K562 (cell line): ENCODE results near the gene OR6C1. TPM values are rescaled to one million over a fixed set of nuclear protein-coding genes. Genes with fewer than 3 reads are reported as not detected.

Experiments used
- ATAC-seq: fragments of 200-7000 bp; cut with Tn5 transposase; 3 replicates; pipeline ENCODE4 v1.9.1; 2020; ENCODE audit warnings: moderate library complexity
- BruUV-seq: library from RNA; stranded (reverse); fragments of 400-500 nt; replicated peaks from 2 replicates; lab custom pipeline; 2021; lab: Mats Ljungman, UMichigan
- CTCF ChIA-PET: fragments of 300-600 bp; formaldehyde crosslinking; extraction: SDS; loops from one replicate; lab custom pipeline; 2021; ENCODE audit warnings: low intra/inter-chr PET ratio; lab: Yijun Ruan, JAX
- POLR2A ChIA-PET: fragments of 300-600, 350-650 bp; sonication (Branson Sonifier 250); formaldehyde crosslinking; extraction: SDS; loops from one replicate; lab custom pipeline; 2021; ENCODE audit warnings: antibody characterized with exemption, inconsistent platforms; lab: Yijun Ruan, JAX
- DNase-seq, 4 experiments: peaks; one replicate each; pipeline versions ENCODE4 v3.0.0 to v3.0.0-alpha.2; 2011 to 2018; ENCODE audit warnings: low spot score in 3 of 4, mixed read lengths in 3 of 4; ENCODE audit errors: extremely low read depth in 1 of 4
- FAIRE-seq: peaks from 2 replicates; lab custom pipeline; 2011; peaks lifted over from hg19 to GRCh38; lab: Jason Lieb, UNC
- H2AFZ ChIP-seq: 2 replicates; pipeline ENCODE4 v1.6.0; 2011; ENCODE audit warnings: low read depth, low read length, control low read depth, inconsistent platforms
- H3K27ac ChIP-seq: fragments of 200-600 bp; 3 replicates; pipeline ENCODE4 v1.8.0; 2011; ENCODE audit warnings: low read depth, mild to moderate bottlenecking, control low read depth, inconsistent platforms, low read length, moderate library complexity, mixed read lengths; ENCODE audit errors: extremely low read depth
- H3K27me3 ChIP-seq, 2 experiments: fragments of 300-600 bp in 1 of 2; 2 replicates in 1 of 2; 3 replicates in 1 of 2; pipeline versions ENCODE4 v1.6.0 to v1.8.0; 2011; ENCODE audit warnings: inconsistent platforms in 2 of 2, low read length in 2 of 2, mild to moderate bottlenecking in 1 of 2, mixed read lengths in 1 of 2, moderate library complexity in 1 of 2; ENCODE audit not compliant: control insufficient read depth in 2 of 2, insufficient read depth in 2 of 2
- H3K36me3 ChIP-seq: fragments of 300-600 bp; 3 replicates; pipeline ENCODE4 v1.8.0; 2011; ENCODE audit warnings: mild to moderate bottlenecking, low read length, inconsistent platforms; ENCODE audit not compliant: control insufficient read depth, insufficient read depth
- H3K4me1 ChIP-seq, 2 experiments: fragments of 200-600 bp in 1 of 2; replicated peaks in 1 of 2; 2 replicates in 1 of 2; 3 replicates in 1 of 2; pipeline versions ENCODE4 v1.5.1 to v1.8.0; 2011; ENCODE audit warnings: inconsistent platforms in 2 of 2, low read length in 2 of 2, mild to moderate bottlenecking in 1 of 2, mixed read lengths in 1 of 2, moderate library complexity in 1 of 2; ENCODE audit not compliant: control insufficient read depth in 2 of 2, insufficient read depth in 2 of 2
- H3K4me2 ChIP-seq: 2 replicates; pipeline ENCODE4 v1.6.1; 2011; ENCODE audit warnings: low read length, control low read depth, inconsistent platforms, mixed read lengths; ENCODE audit not compliant: insufficient read depth
- H3K4me3 ChIP-seq: fragments of 200-600 bp; sonication (generic), shearing (Covaris generic); 2 replicates; pipeline ENCODE4 v1.5.1; 2016; ENCODE audit warnings: control low read depth, inconsistent platforms
- H3K79me2 ChIP-seq: fragments of 200-600 bp; 3 replicates; pipeline ENCODE4 v1.8.0; 2011; ENCODE audit warnings: low read length, inconsistent platforms; ENCODE audit not compliant: control insufficient read depth, insufficient read depth
- H3K9ac ChIP-seq, 2 experiments: 2 replicates each; pipeline versions ENCODE4 v1.6.0 to v1.6.1; 2011; ENCODE audit warnings: low read depth in 2 of 2, low read length in 2 of 2, control low read depth in 1 of 2, inconsistent platforms in 1 of 2, mild to moderate bottlenecking in 1 of 2, mixed read lengths in 1 of 2; ENCODE audit not compliant: insufficient read depth in 1 of 2
- H3K9me1 ChIP-seq: one replicate; pipeline ENCODE4 v1.6.0; 2011; ENCODE audit warnings: inconsistent platforms, mild to moderate bottlenecking, low read length, moderate library complexity; ENCODE audit not compliant: control insufficient read depth, insufficient read depth
- H3K9me3 ChIP-seq: replicated peaks from 2 replicates; pipeline ENCODE4 v1.5.1; 2011; ENCODE audit warnings: low read depth, low read length, inconsistent platforms; ENCODE audit not compliant: control insufficient read depth, insufficient read depth
- H4K20me1 ChIP-seq: replicated peaks from 2 replicates; pipeline ENCODE4 v1.6.1; 2011; ENCODE audit warnings: low read length, inconsistent platforms, mixed read lengths; ENCODE audit not compliant: control insufficient read depth, insufficient read depth
- COPS2 ChIP-seq: fragments of 450-650 bp; conservative IDR thresholded peaks from 2 replicates; pipeline ENCODE4 v1.6.1; 2016; ENCODE audit warnings: mild to moderate bottlenecking, moderate library complexity
- GATAD2B ChIP-seq: fragments of 450-650 bp; IDR thresholded peaks from 2 replicates; pipeline ENCODE4 v1.6.1; 2017; ENCODE audit warnings: mild to moderate bottlenecking, borderline replicate concordance
- IFI16 ChIP-seq: fragments of 250-450 bp; sonication (Bioruptor Pico); IDR thresholded peaks from 2 replicates; pipeline ENCODE4 v2.1.2; 2022; ENCODE audit warnings: mild to moderate bottlenecking, inconsistent platforms
- MEF2D ChIP-seq: conservative IDR thresholded peaks from 2 replicates; pipeline ENCODE4 v1.6.1; 2016; ENCODE audit warnings: low read depth, missing genetic modification characterization, missing compliant biosample characterization
- NR4A1 ChIP-seq, 2 experiments: fragments of 250-450 bp in 1 of 2; fragments of 450-650 bp in 1 of 2; sonication (Bioruptor Pico) in 1 of 2; IDR thresholded peaks; 2 replicates each; pipeline versions ENCODE4 v1.4.0 to v1.6.1; 2016 to 2020; ENCODE audit warnings: mild to moderate bottlenecking in 2 of 2, missing compliant biosample characterization in 1 of 2, missing genetic modification characterization in 1 of 2, moderate library complexity in 1 of 2
- TARDBP ChIP-seq: fragments of 450-650 bp; IDR thresholded peaks from 2 replicates; pipeline ENCODE4 v1.6.1; 2016
- WGBS: fragments of 100-300 bp; shearing (Covaris generic); methylation state at CpG from one replicate; pipeline ENCODE4 v1.1.6; 2016; ENCODE audit warnings: low coverage, mixed read lengths; ENCODE audit not compliant: insufficient coverage; ENCODE audit errors: missing lambda C conversion rate; 5-methylcytosine and 5-hydroxymethylcytosine counted together
- in situ Hi-C: fragments of 300-500 bp; cut with MboI; formaldehyde crosslinking; loops from 4 replicates; pipeline ENCODE4 v1.15.0; 2018; ENCODE audit warnings: inconsistent platforms, mixed read lengths
- intact Hi-C: fragments of 100-400 bp; cut with micrococcal nuclease; formaldehyde crosslinking; loops from 2 replicates; pipeline ENCODE4 v1.14.2; 2022
- polyA plus RNA-seq, 8 experiments: library from polyadenylated mRNA; depleted of rRNA in 4 of 8; stranded (reverse) in 5 of 8; unstranded in 3 of 8; fragments of >200 nt; fragmentation: Nextera tagmentation in 2 of 8; fragmentation: Illumina TruSeq in 1 of 8; extraction: Ambion mirVana in 2 of 8; extraction: Trizol in 1 of 8; gene quantifications; 2 replicates each; pipeline versions ENCODE4 v1.2.1 to v1.2.3, GENCODE V29; 2011 to 2014; ENCODE audit warnings: inconsistent platforms in 1 of 8, missing spikeins in 1 of 8
- total RNA-seq, 7 experiments: library from RNA; depleted of rRNA in 6 of 7; stranded (reverse); fragments of >200 nt in 6 of 7; fragmentation: Illumina TruSeq in 2 of 7; extraction: Trizol in 2 of 7; gene quantifications; 2 replicates each; pipeline versions ENCODE4 v1.2.1 to v1.2.3, GENCODE V29; 2011 to 2021; ENCODE audit warnings: low replicate concordance in 1 of 7

Gene OR6C1
- total and polyA plus RNA-seq, 9 of the 15 experiments (the other 6 are each of a cell fraction or from before 2014, with no cell fraction given) = not detected

DNA sequence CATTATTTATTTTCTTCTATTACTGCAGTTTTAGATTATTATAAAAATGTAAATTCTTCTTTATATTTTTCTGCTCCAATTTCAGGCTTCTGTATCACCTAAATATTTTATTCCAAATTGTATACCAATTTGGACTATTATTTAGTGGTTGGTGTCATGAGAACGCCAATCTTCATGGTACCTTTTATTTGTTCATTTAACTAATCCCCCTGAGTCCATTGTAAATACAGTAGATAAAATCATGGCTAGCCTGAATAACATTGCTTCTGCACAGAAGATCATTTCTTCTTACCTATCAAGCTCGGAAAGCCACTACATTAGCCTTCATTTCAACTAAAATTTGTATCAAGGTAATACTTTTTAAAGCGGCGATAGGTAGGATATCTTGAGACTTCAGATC lies 48.5 kb downstream of the OR6C1 start, which contains the start of gene OR6C75:
TSS of gene OR6C75 (plus strand) at position 301 of the 400 bp plus-strand sequence. CDS start 2,136 bp downstream, outside the sequence.
- H3K4me3 ChIP-seq = no peak within 1 kb of the TSS
- ChIA-PET CTCF (no interaction called here), POLR2A (no interaction called here)
- no peaks in the 10 kb centered on the region for H3K9me3 ChIP-seq
- no peak within 1 kb of the TSS for H3K27ac ChIP-seq
- no TSS peak for BruUV-seq
- no peak for FAIRE-seq
- intact Hi-C loops = loop anchor here (10.0 kb wide), 1 partner anchor 252 kb away; no protein-coding TSS in a partner anchor
- H3K9ac ChIP-seq = no peak within 1 kb of the TSS
- no peaks in the 10 kb centered on the region for H3K79me2 ChIP-seq
- H2AFZ ChIP-seq = no peak within 1 kb of the TSS
- no peaks in the 10 kb centered on the region for H3K4me1 ChIP-seq
- in situ Hi-C loops = no loop called here
- H3K27me3 ChIP-seq = no peaks in the 10 kb centered on the region
- no peaks in the 10 kb centered on the region for H4K20me1 ChIP-seq
- no peak for TF ChIP-seq TARDBP
- TF ChIP-seq, all 486 proteins: peak for 0
- H3K9me1 ChIP-seq = no peaks in the 10 kb centered on the region
- ATAC-seq (no peak), DNase-seq (no peak)
- H3K36me3 ChIP-seq = no peaks in the 10 kb centered on the region
- H3K4me2 ChIP-seq = no peak within 1 kb of the TSS
- WGBS = 0% methylated on average over 4 of the region's 4 CpGs

DNA sequence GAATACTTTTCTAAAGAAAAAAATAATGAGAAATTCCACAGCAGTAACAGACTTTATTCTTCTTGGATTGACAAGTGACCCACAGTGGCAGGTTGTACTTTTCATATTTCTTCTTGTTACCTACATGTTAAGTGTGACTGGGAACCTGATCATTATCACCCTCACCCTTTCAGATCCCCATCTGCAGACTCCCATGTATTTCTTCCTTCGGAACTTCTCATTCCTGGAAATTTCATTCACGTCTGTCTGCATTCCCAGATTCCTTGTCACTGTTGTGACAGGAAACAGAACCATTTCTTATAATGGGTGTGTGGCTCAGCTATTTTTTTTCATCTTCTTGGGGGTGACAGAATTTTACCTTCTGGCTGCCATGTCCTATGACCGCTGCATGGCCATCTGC lies 50.9 kb downstream of the OR6C1 start:
- 2% methylated on average over 3 of the region's 3 CpGs for WGBS
- intact Hi-C loops (loop anchor here (10.0 kb wide), 1 partner anchor 250 kb away; no protein-coding TSS in a partner anchor), in situ Hi-C loops (no loop called here)
- no peaks in the 10 kb centered on the region for H4K20me1 ChIP-seq
- H3K79me2 ChIP-seq = no peaks in the 10 kb centered on the region
- ChIA-PET POLR2A (interaction anchor here (0.6 kb wide), 1 partner anchor 33 kb away, joined by 3 read pairs; no protein-coding TSS in a partner anchor), CTCF (no interaction called here)
- no peak for ATAC-seq
- no peaks in the 10 kb centered on the region for H3K9me1 ChIP-seq
- H3K4me2 ChIP-seq = no peak overlapping the region
- H3K4me3 ChIP-seq = no peak overlapping the region
- H3K4me1 ChIP-seq = no peaks in the 10 kb centered on the region
- H3K9me3 ChIP-seq = no peaks in the 10 kb centered on the region
- H3K9ac ChIP-seq = no peak overlapping the region
- no peak overlapping the region for H2AFZ ChIP-seq
- no peaks in the 10 kb centered on the region for H3K36me3 ChIP-seq
- BruUV-seq = no TSS peak
- no peaks in the 10 kb centered on the region for H3K27me3 ChIP-seq
- no peak for DNase-seq
- no peak overlapping the region for H3K27ac ChIP-seq
- TF ChIP-seq IFI16 (CRISPR knock-in tag) = no peak
- no peak for TF ChIP-seq NR4A1 (CRISPR knock-in tag; IDR thresholded peaks at IDR 0.05)
- no peak for TF ChIP-seq NR4A1 (tag; IDR thresholded peaks at IDR 0.05)
- TF ChIP-seq GATAD2B = no peak
- TF ChIP-seq COPS2 = no peak
- TF ChIP-seq MEF2D (tag) = no peak
- FAIRE-seq = peak; percentile 6

Other genes starting within 250 kb of the OR6C1 start
Only the 7 nearest of the 12 such genes appear.
- not detected in 2 replicates for gene OR10A7, start 93.3 kb upstream of the OR6C1 start, total RNA-seq (2014; rRNA removed)
- gene OR10A7, start 93.3 kb upstream of the OR6C1 start, total RNA-seq (2014; rRNA removed; fragmentation: Illumina TruSeq; extraction: Trizol) = not detected in 2 replicates
- gene OR10A7, start 93.3 kb upstream of the OR6C1 start, total RNA-seq (2015; rRNA removed; fragmentation: Illumina TruSeq; extraction: Trizol) = not detected in 2 replicates
- not detected in 2 replicates for gene OR10A7, start 93.3 kb upstream of the OR6C1 start, total RNA-seq (2021)
- gene OR10A7, start 93.3 kb upstream of the OR6C1 start, polyA plus RNA-seq (2011; rRNA removed) = not detected in 2 replicates
- not detected in 2 replicates for gene OR10A7, start 93.3 kb upstream of the OR6C1 start, polyA plus RNA-seq (2014; fragmentation: Illumina TruSeq; extraction: Trizol)
- gene OR10A7, start 93.3 kb upstream of the OR6C1 start, polyA plus RNA-seq (2014; fragmentation: Nextera tagmentation; extraction: Ambion mirVana) = not detected
- gene OR10A7, start 93.3 kb upstream of the OR6C1 start, polyA plus RNA-seq (2014; rRNA removed) = not detected in 2 replicates
- gene OR6C74, start 69.7 kb upstream of the OR6C1 start, total RNA-seq (2014; rRNA removed) = not detected in 2 replicates
- not detected in 2 replicates for gene OR6C74, start 69.7 kb upstream of the OR6C1 start, total RNA-seq (2014; rRNA removed; fragmentation: Illumina TruSeq; extraction: Trizol)
- gene OR6C74, start 69.7 kb upstream of the OR6C1 start, total RNA-seq (2015; rRNA removed; fragmentation: Illumina TruSeq; extraction: Trizol) = not detected in 2 replicates
- gene OR6C74, start 69.7 kb upstream of the OR6C1 start, total RNA-seq (2021) = not detected in 2 replicates
- not detected in 2 replicates for gene OR6C74, start 69.7 kb upstream of the OR6C1 start, polyA plus RNA-seq (2011; rRNA removed)
- gene OR6C74, start 69.7 kb upstream of the OR6C1 start, polyA plus RNA-seq (2014; fragmentation: Illumina TruSeq; extraction: Trizol) = not detected in 2 replicates
- not detected for gene OR6C74, start 69.7 kb upstream of the OR6C1 start, polyA plus RNA-seq (2014; fragmentation: Nextera tagmentation; extraction: Ambion mirVana)
- gene OR6C74, start 69.7 kb upstream of the OR6C1 start, polyA plus RNA-seq (2014; rRNA removed) = not detected in 2 replicates
- not detected in 2 replicates for gene OR6C6, start 17.8 kb upstream of the OR6C1 start, total RNA-seq (2014; rRNA removed)
- not detected in 2 replicates for gene OR6C6, start 17.8 kb upstream of the OR6C1 start, total RNA-seq (2014; rRNA removed; fragmentation: Illumina TruSeq; extraction: Trizol)
- not detected in 2 replicates for gene OR6C6, start 17.8 kb upstream of the OR6C1 start, total RNA-seq (2015; rRNA removed; fragmentation: Illumina TruSeq; extraction: Trizol)
- not detected in 2 replicates for gene OR6C6, start 17.8 kb upstream of the OR6C1 start, total RNA-seq (2021)
- not detected in 2 replicates for gene OR6C6, start 17.8 kb upstream of the OR6C1 start, polyA plus RNA-seq (2011; rRNA removed)
- gene OR6C6, start 17.8 kb upstream of the OR6C1 start, polyA plus RNA-seq (2014; fragmentation: Illumina TruSeq; extraction: Trizol) = not detected in 2 replicates
- gene OR6C6, start 17.8 kb upstream of the OR6C1 start, polyA plus RNA-seq (2014; fragmentation: Nextera tagmentation; extraction: Ambion mirVana) = not detected
- gene OR6C6, start 17.8 kb upstream of the OR6C1 start, polyA plus RNA-seq (2014; rRNA removed) = not detected in 2 replicates
- not detected in 2 replicates for gene OR6C3, start 16.4 kb downstream of the OR6C1 start, total RNA-seq (2014; rRNA removed)
- gene OR6C3, start 16.4 kb downstream of the OR6C1 start, total RNA-seq (2014; rRNA removed; fragmentation: Illumina TruSeq; extraction: Trizol) = not detected in 2 replicates
- gene OR6C3, start 16.4 kb downstream of the OR6C1 start, total RNA-seq (2015; rRNA removed; fragmentation: Illumina TruSeq; extraction: Trizol) = not detected in 2 replicates
- gene OR6C3, start 16.4 kb downstream of the OR6C1 start, total RNA-seq (2021) = not detected in 2 replicates
- gene OR6C3, start 16.4 kb downstream of the OR6C1 start, polyA plus RNA-seq (2011; rRNA removed) = not detected in 2 replicates
- gene OR6C3, start 16.4 kb downstream of the OR6C1 start, polyA plus RNA-seq (2014; fragmentation: Illumina TruSeq; extraction: Trizol) = not detected in 2 replicates
- not detected for gene OR6C3, start 16.4 kb downstream of the OR6C1 start, polyA plus RNA-seq (2014; fragmentation: Nextera tagmentation; extraction: Ambion mirVana)
- not detected in 2 replicates for gene OR6C3, start 16.4 kb downstream of the OR6C1 start, polyA plus RNA-seq (2014; rRNA removed)
- gene OR6C75, start 48.6 kb downstream of the OR6C1 start, total RNA-seq (2014; rRNA removed) = not detected in 2 replicates
- not detected in 2 replicates for gene OR6C75, start 48.6 kb downstream of the OR6C1 start, total RNA-seq (2014; rRNA removed; fragmentation: Illumina TruSeq; extraction: Trizol)
- gene OR6C75, start 48.6 kb downstream of the OR6C1 start, total RNA-seq (2015; rRNA removed; fragmentation: Illumina TruSeq; extraction: Trizol) = not detected in 2 replicates
- not detected in 2 replicates for gene OR6C75, start 48.6 kb downstream of the OR6C1 start, total RNA-seq (2021)
- gene OR6C75, start 48.6 kb downstream of the OR6C1 start, polyA plus RNA-seq (2011; rRNA removed) = not detected in 2 replicates
- not detected in 2 replicates for gene OR6C75, start 48.6 kb downstream of the OR6C1 start, polyA plus RNA-seq (2014; fragmentation: Illumina TruSeq; extraction: Trizol)
- gene OR6C75, start 48.6 kb downstream of the OR6C1 start, polyA plus RNA-seq (2014; fragmentation: Nextera tagmentation; extraction: Ambion mirVana) = not detected
- gene OR6C75, start 48.6 kb downstream of the OR6C1 start, polyA plus RNA-seq (2014; rRNA removed) = not detected in 2 replicates
- not detected in 2 replicates for gene OR6C65, start 86.2 kb downstream of the OR6C1 start, total RNA-seq (2014; rRNA removed)
- gene OR6C65, start 86.2 kb downstream of the OR6C1 start, total RNA-seq (2014; rRNA removed; fragmentation: Illumina TruSeq; extraction: Trizol) = not detected in 2 replicates
- gene OR6C65, start 86.2 kb downstream of the OR6C1 start, total RNA-seq (2015; rRNA removed; fragmentation: Illumina TruSeq; extraction: Trizol) = not detected in 2 replicates
- gene OR6C65, start 86.2 kb downstream of the OR6C1 start, total RNA-seq (2021) = not detected in 2 replicates
- not detected in 2 replicates for gene OR6C65, start 86.2 kb downstream of the OR6C1 start, polyA plus RNA-seq (2011; rRNA removed)
- not detected in 2 replicates for gene OR6C65, start 86.2 kb downstream of the OR6C1 start, polyA plus RNA-seq (2014; fragmentation: Illumina TruSeq; extraction: Trizol)
- not detected for gene OR6C65, start 86.2 kb downstream of the OR6C1 start, polyA plus RNA-seq (2014; fragmentation: Nextera tagmentation; extraction: Ambion mirVana)
- gene OR6C65, start 86.2 kb downstream of the OR6C1 start, polyA plus RNA-seq (2014; rRNA removed) = not detected in 2 replicates
- not detected in 2 replicates for gene OR6C76, start 111.9 kb downstream of the OR6C1 start, total RNA-seq (2014; rRNA removed)
- not detected in 2 replicates for gene OR6C76, start 111.9 kb downstream of the OR6C1 start, total RNA-seq (2014; rRNA removed; fragmentation: Illumina TruSeq; extraction: Trizol)
- not detected in 2 replicates for gene OR6C76, start 111.9 kb downstream of the OR6C1 start, total RNA-seq (2015; rRNA removed; fragmentation: Illumina TruSeq; extraction: Trizol)
- gene OR6C76, start 111.9 kb downstream of the OR6C1 start, total RNA-seq (2021) = not detected in 2 replicates
- not detected in 2 replicates for gene OR6C76, start 111.9 kb downstream of the OR6C1 start, polyA plus RNA-seq (2011; rRNA removed)
- not detected in 2 replicates for gene OR6C76, start 111.9 kb downstream of the OR6C1 start, polyA plus RNA-seq (2014; fragmentation: Illumina TruSeq; extraction: Trizol)
- not detected for gene OR6C76, start 111.9 kb downstream of the OR6C1 start, polyA plus RNA-seq (2014; fragmentation: Nextera tagmentation; extraction: Ambion mirVana)
- not detected in 2 replicates for gene OR6C76, start 111.9 kb downstream of the OR6C1 start, polyA plus RNA-seq (2014; rRNA removed)